GM10266 (cell line): Measurements from ENCODE around the gene RGL3.
A peak's percentile ranks its signal among the peaks of the same experiment; 100 is the strongest.
"Not testable (repeated sequence)": the region's sequence is repeated elsewhere in the genome, so short reads cannot be mapped to it uniquely, and the experiment has no call there.

Source experiments
- DNase-seq: peaks from one replicate; pipeline ENCODE4 v3.0.0; 2012; ENCODE audit errors: extremely low spot score
- CTCF ChIP-seq: IDR thresholded peaks from 2 replicates; pipeline ENCODE4 v1.5.1; 2012; ENCODE audit warnings: mild to moderate bottlenecking, low read depth; ENCODE audit not compliant: control insufficient read depth, insufficient read depth; ENCODE audit errors: missing control alignments

RGL3 gene

GRCh38 chr19:11418549-11419506, at the start of gene RGL3:
Gene RGL3, minus strand, starts transcription at chr19:11419314. Its CDS starts 36 bp downstream, at chr19:11419278.
- no peak for TF ChIP-seq CTCF
- peak; percentile 40 for DNase-seq

- not testable (repeated sequence) for DNase-seq
Measured at GRCh38 chr19:11468266-11468845, 49.2 kb upstream of the RGL3 start.

GRCh38 chr19:11465600-11465999, 46.5 kb upstream of the RGL3 start:
- no peak for DNase-seq
- TF ChIP-seq CTCF: no peak

- no peak for DNase-seq
- TF ChIP-seq CTCF: no peak
Measured at GRCh38 chr19:11464333-11465265, 45.5 kb upstream of the RGL3 start.

- no peak for TF ChIP-seq CTCF
- no peak for DNase-seq
Measured at GRCh38 chr19:11463391-11463790, 44.3 kb upstream of the RGL3 start.

GRCh38 chr19:11461453-11461852, 42.3 kb upstream of the RGL3 start:
- DNase-seq: no peak
- no peak for TF ChIP-seq CTCF

- DNase-seq: no peak
- peak; percentile 16 for TF ChIP-seq CTCF
Measured at GRCh38 chr19:11460207-11460606, 41.1 kb upstream of the RGL3 start.

- DNase-seq: not testable (repeated sequence)
Measured at GRCh38 chr19:11458912-11459311, 39.8 kb upstream of the RGL3 start.
